HUES6 (cell line): ENCODE measurements around the gene TFAP2E.

Experiments
- H3K27ac ChIP-seq: 2 replicates; pipeline ENCODE4 v1.7.0; 2013; ENCODE audit warnings: low read depth, mild to moderate bottlenecking, low read length, inconsistent platforms
- H3K27me3 ChIP-seq: 2 replicates; pipeline ENCODE4 v1.6.1; 2013; ENCODE audit warnings: low read length; ENCODE audit not compliant: control insufficient read depth, insufficient read depth
- H3K36me3 ChIP-seq: 2 replicates; pipeline ENCODE4 v1.6.1; 2013; ENCODE audit warnings: low read length; ENCODE audit not compliant: control insufficient read depth, insufficient read depth
- H3K4me1 ChIP-seq: 2 replicates; pipeline ENCODE4 v1.6.1; 2013; ENCODE audit warnings: low read length; ENCODE audit not compliant: control insufficient read depth, insufficient read depth
- H3K4me3 ChIP-seq: 2 replicates; pipeline ENCODE4 v1.5.1; 2013; ENCODE audit warnings: low read depth, low read length
- H3K9ac ChIP-seq: one replicate; pipeline ENCODE4 v1.6.1; 2013; ENCODE audit warnings: mild to moderate bottlenecking, low read length
- H3K9me3 ChIP-seq: 2 replicates; pipeline ENCODE4 v1.6.1; 2013; ENCODE audit warnings: low read depth, low read length; ENCODE audit not compliant: control insufficient read depth, insufficient read depth

TFAP2E gene

GRCh38 chr1:35600593-35600992, 27.5 kb downstream of the TFAP2E start:
- Histone ChIP-seq H3K36me3 (peaks cover 56% of the 10 kb centered on the region), H3K9me3 (no peaks in the 10 kb centered on the region), H3K27ac (no peak overlapping the region), H3K9ac (no peak overlapping the region), H3K4me1 (no peaks in the 10 kb centered on the region), H3K27me3 (no peaks in the 10 kb centered on the region), H3K4me3 (no peak overlapping the region)

GRCh38 chr1:35603468-35603867, 30.4 kb downstream of the TFAP2E start:
- no peaks in the 10 kb centered on the region; the same call in 1 of the 2 replicates for H3K4me1 ChIP-seq
- peaks cover 76% of the 10 kb centered on the region for H3K36me3 ChIP-seq
- H3K9ac ChIP-seq = no peak overlapping the region

GRCh38 chr1:35603941-35604340, 30.8 kb downstream of the TFAP2E start:
- Histone ChIP-seq H3K27ac (no peak overlapping the region), H3K27me3 (no peaks in the 10 kb centered on the region), H3K9ac (no peak overlapping the region), H3K4me1 (no peaks in the 10 kb centered on the region; the same call in 1 of the 2 replicates), H3K9me3 (no peaks in the 10 kb centered on the region), H3K4me3 (no peak overlapping the region), H3K36me3 (peaks cover 81% of the 10 kb centered on the region)

More at GRCh38 chr1:35603468-35603867, 30.4 kb downstream of the TFAP2E start:
- Histone ChIP-seq H3K27me3 (no peaks in the 10 kb centered on the region), H3K4me3 (no peak overlapping the region), H3K27ac (no peak overlapping the region), H3K9me3 (no peaks in the 10 kb centered on the region)

GRCh38 chr1:35605071-35605866, 32.2 kb downstream of the TFAP2E start:
- Histone ChIP-seq H3K4me3 (no peak overlapping the region), H3K4me1 (no peaks in the 10 kb centered on the region; the same call in 1 of the 2 replicates), H3K27ac (no peak overlapping the region), H3K27me3 (no peaks in the 10 kb centered on the region), H3K9me3 (no peaks in the 10 kb centered on the region), H3K36me3 (peaks cover 89% of the 10 kb centered on the region), H3K9ac (no peak overlapping the region)

- no peaks in the 10 kb centered on the region for H3K9me3 ChIP-seq
- H3K27me3 ChIP-seq = no peaks in the 10 kb centered on the region
- no peak overlapping the region for H3K9ac ChIP-seq
- H3K36me3 ChIP-seq = peaks cover 89% of the 10 kb centered on the region
- H3K4me3 ChIP-seq = no peak overlapping the region
- H3K27ac ChIP-seq = no peak overlapping the region
- no peaks in the 10 kb centered on the region; the same call in 1 of the 2 replicates for H3K4me1 ChIP-seq
Measured at GRCh38 chr1:35605867-35606182, 32.7 kb downstream of the TFAP2E start.

- no peak overlapping the region for H3K27ac ChIP-seq
- H3K27me3 ChIP-seq = no peaks in the 10 kb centered on the region
- no peak overlapping the region for H3K9ac ChIP-seq
- H3K4me1 ChIP-seq = no peaks in the 10 kb centered on the region; the same call in 1 of the 2 replicates
- H3K4me3 ChIP-seq = no peak overlapping the region
- H3K9me3 ChIP-seq = no peaks in the 10 kb centered on the region
- H3K36me3 ChIP-seq = peaks cover 90% of the 10 kb centered on the region
Measured at GRCh38 chr1:35611655-35612054, 38.5 kb downstream of the TFAP2E start.

- peaks cover 77% of the 10 kb centered on the region for H3K36me3 ChIP-seq
- no peaks in the 10 kb centered on the region; the same call in 1 of the 2 replicates for H3K4me1 ChIP-seq
- no peaks in the 10 kb centered on the region for H3K27me3 ChIP-seq
- no peak overlapping the region for H3K9ac ChIP-seq
- H3K4me3 ChIP-seq = no peak overlapping the region
- no peak overlapping the region for H3K27ac ChIP-seq
- H3K9me3 ChIP-seq = no peaks in the 10 kb centered on the region
Measured at GRCh38 chr1:35615440-35615839, 42.3 kb downstream of the TFAP2E start.

- Histone ChIP-seq H3K27ac (no peak overlapping the region), H3K9me3 (no peaks in the 10 kb centered on the region), H3K4me3 (no peak overlapping the region), H3K4me1 (peaks cover 29% of the 10 kb centered on the region), H3K27me3 (no peaks in the 10 kb centered on the region), H3K36me3 (peaks cover 63% of the 10 kb centered on the region), H3K9ac (no peak overlapping the region)
Measured at GRCh38 chr1:35619237-35620121, 46.4 kb downstream of the TFAP2E start.

- peaks cover 52% of the 10 kb centered on the region for H3K36me3 ChIP-seq
- peaks cover 29% of the 10 kb centered on the region for H3K4me1 ChIP-seq
- no peaks in the 10 kb centered on the region for H3K27me3 ChIP-seq
- 0 out of 2 replicates have a peak overlapping the region, but pooled peaks have one; percentile 0 for H3K4me3 ChIP-seq
- no peaks in the 10 kb centered on the region for H3K9me3 ChIP-seq
- H3K9ac ChIP-seq = peak overlapping the region; percentile 16
- H3K27ac ChIP-seq = no peak overlapping the region
Measured at GRCh38 chr1:35622510-35623178, 49.5 kb downstream of the TFAP2E start.

GRCh38 chr1:35623832-35624231, 50.7 kb downstream of the TFAP2E start:
- Histone ChIP-seq H3K27ac (no peak overlapping the region), H3K36me3 (peaks cover 52% of the 10 kb centered on the region), H3K9ac (no peak overlapping the region)

More at GRCh38 chr1:35623832-35624231, 50.7 kb downstream of the TFAP2E start:
- H3K27me3 ChIP-seq = no peaks in the 10 kb centered on the region
- peaks cover 29% of the 10 kb centered on the region for H3K4me1 ChIP-seq
- H3K9me3 ChIP-seq = no peaks in the 10 kb centered on the region
- H3K4me3 ChIP-seq = no peak overlapping the region
